22Rv1 (cell line): ENCODE results near the gene CAPRIN1.

Source experiments
- ZFX ChIP-seq: fragments of 450-650 bp; IDR thresholded peaks from 2 replicates; pipeline ENCODE4 v1.6.1; 2017; ENCODE audit warnings: antibody characterized with exemption, borderline replicate concordance
- TF ChIP-seq, protein P1 (sequence below): fragments of 450-650 bp; IDR thresholded peaks from 2 replicates; pipeline ENCODE4 v1.5.1; 2017; ENCODE audit warnings: mild to moderate bottlenecking

DNA sequence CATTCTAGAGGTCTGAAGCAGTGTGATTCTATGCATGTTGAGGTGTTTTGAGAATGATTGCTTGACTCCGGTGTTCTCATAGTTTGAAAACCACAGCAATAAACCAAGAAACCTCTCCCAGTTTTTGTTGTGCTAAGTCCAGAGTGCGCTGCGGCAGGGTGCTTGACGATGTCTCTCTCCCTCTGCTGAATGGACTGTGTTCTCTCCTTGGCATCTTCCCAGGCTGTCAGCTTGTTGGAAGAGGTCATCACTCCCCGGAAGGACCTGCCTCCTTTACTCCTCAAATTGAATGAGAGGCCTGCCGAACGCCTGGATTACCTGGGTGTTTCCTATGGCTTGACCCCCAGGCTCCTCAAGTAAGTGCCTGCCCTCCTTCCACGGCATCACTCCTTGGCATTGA is 84.9 kb downstream of the CAPRIN1 start:
- TF ChIP-seq, protein P1, sequence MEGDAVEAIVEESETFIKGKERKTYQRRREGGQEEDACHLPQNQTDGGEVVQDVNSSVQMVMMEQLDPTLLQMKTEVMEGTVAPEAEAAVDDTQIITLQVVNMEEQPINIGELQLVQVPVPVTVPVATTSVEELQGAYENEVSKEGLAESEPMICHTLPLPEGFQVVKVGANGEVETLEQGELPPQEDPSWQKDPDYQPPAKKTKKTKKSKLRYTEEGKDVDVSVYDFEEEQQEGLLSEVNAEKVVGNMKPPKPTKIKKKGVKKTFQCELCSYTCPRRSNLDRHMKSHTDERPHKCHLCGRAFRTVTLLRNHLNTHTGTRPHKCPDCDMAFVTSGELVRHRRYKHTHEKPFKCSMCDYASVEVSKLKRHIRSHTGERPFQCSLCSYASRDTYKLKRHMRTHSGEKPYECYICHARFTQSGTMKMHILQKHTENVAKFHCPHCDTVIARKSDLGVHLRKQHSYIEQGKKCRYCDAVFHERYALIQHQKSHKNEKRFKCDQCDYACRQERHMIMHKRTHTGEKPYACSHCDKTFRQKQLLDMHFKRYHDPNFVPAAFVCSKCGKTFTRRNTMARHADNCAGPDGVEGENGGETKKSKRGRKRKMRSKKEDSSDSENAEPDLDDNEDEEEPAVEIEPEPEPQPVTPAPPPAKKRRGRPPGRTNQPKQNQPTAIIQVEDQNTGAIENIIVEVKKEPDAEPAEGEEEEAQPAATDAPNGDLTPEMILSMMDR, result no peak
- no peak for TF ChIP-seq ZFX
